ENCODE results near the gene HCN2. TPM values are rescaled to one million over a fixed set of nuclear protein-coding genes. Genes with fewer than 3 reads are reported as not detected.
A peak's percentile ranks its signal among the peaks of the same experiment; 100 is the strongest.

HCN2 gene
- total RNA-seq, 1 donor from 2014 or later: not detected

- Mint-ChIP-seq H3K27me3 (ENCODE audit: insufficient read depth, low read depth) (peaks cover 13% of the 10 kb centered on the region), H3K4me1 (peaks cover 36% of the 10 kb centered on the region), H3K36me3 (peaks cover 12% of the 10 kb centered on the region), H3K9me3 (peaks cover 11% of the 10 kb centered on the region), H3K4me3 (peak within 1 kb of the TSS; percentile 96), H3K27ac (peak within 1 kb of the TSS; percentile 100)
- Histone ChIP-seq H3K4me2 (peak within 1 kb of the TSS; percentile 89), H3K27me3 (peaks cover 8% of the 10 kb centered on the region), H2AFZ (replicated peaks) (peak within 1 kb of the TSS; percentile 63), H3K4me1 (peaks cover 20% of the 10 kb centered on the region), H3F3A (ENCODE audit: low read depth) (peaks cover 43% of the 10 kb centered on the region), H3K4me3 (peak within 1 kb of the TSS; percentile 97), H3K9ac (peak within 1 kb of the TSS; percentile 89), H3K27ac (peak within 1 kb of the TSS; percentile 64), H3K79me2 (ENCODE audit: low read depth) (peaks cover 49% of the 10 kb centered on the region), H3K36me3 (no peaks in the 10 kb centered on the region), H3K9me3 (ENCODE audit: low read depth) (no peaks in the 10 kb centered on the region), H4K20me1 (ENCODE audit: low read depth) (peaks cover 48% of the 10 kb centered on the region)
- DNase-seq (ENCODE audit: low spot score): peak; percentile 100
- TF ChIP-seq EZH2phosphoT487 (IDR thresholded peaks at IDR 0.05) (no peak), CTCF (IDR thresholded peaks at IDR 0.05) (no peak), EZH2 (IDR thresholded peaks at IDR 0.05) (no peak)
These were observed 17.4 kb upstream of the HCN2 start, which contains the start of gene BSG for GRCh38 chr19:572140-572742. Gene BSG (plus strand): TSS chr19:572596. CDS start chr19:572635, 39 bp downstream.

GRCh38 chr19:572743-573518 is 16.8 kb upstream of the HCN2 start:
- Histone ChIP-seq H3K27me3 (peaks cover 8% of the 10 kb centered on the region), H3K79me2 (ENCODE audit: low read depth) (peaks cover 56% of the 10 kb centered on the region), H3K9ac (peak overlapping the region; percentile 89), H2AFZ (replicated peaks) (no peak overlapping the region), H4K20me1 (ENCODE audit: low read depth) (peaks cover 55% of the 10 kb centered on the region), H3K4me1 (peaks cover 20% of the 10 kb centered on the region), H3K9me3 (ENCODE audit: low read depth) (no peaks in the 10 kb centered on the region), H3F3A (ENCODE audit: low read depth) (peaks cover 43% of the 10 kb centered on the region), H3K4me3 (peak overlapping the region; percentile 97), H3K36me3 (no peaks in the 10 kb centered on the region), H3K4me2 (peak overlapping the region; percentile 89), H3K27ac (peak overlapping the region; percentile 36)
- Mint-ChIP-seq H3K9me3 (peaks cover 11% of the 10 kb centered on the region), H3K27ac (no peak overlapping the region), H3K4me3 (peak overlapping the region; percentile 96), H3K27me3 (ENCODE audit: insufficient read depth, low read depth) (peaks cover 13% of the 10 kb centered on the region), H3K4me1 (peaks cover 36% of the 10 kb centered on the region), H3K36me3 (peaks cover 10% of the 10 kb centered on the region)
- no peak for TF ChIP-seq CTCF (IDR thresholded peaks at IDR 0.05)
- TF ChIP-seq EZH2 (IDR thresholded peaks at IDR 0.05): no peak
- no peak for TF ChIP-seq EZH2phosphoT487 (IDR thresholded peaks at IDR 0.05)
- DNase-seq (ENCODE audit: low spot score): peak; percentile 78

- no peak for TF ChIP-seq EZH2phosphoT487 (IDR thresholded peaks at IDR 0.05)
- TF ChIP-seq CTCF (IDR thresholded peaks at IDR 0.05): no peak
- no peak for TF ChIP-seq EZH2 (IDR thresholded peaks at IDR 0.05)
- no peak overlapping the region for H2AFZ ChIP-seq (replicated peaks)
- H3K9ac ChIP-seq: peak overlapping the region; percentile 89
- peaks cover 61% of the 10 kb centered on the region for H3K79me2 ChIP-seq (ENCODE audit: low read depth)
- peaks cover 43% of the 10 kb centered on the region for H3F3A ChIP-seq (ENCODE audit: low read depth)
- Mint-ChIP-seq H3K27ac (no peak overlapping the region), H3K9me3 (peaks cover 11% of the 10 kb centered on the region), H3K36me3 (peaks cover 12% of the 10 kb centered on the region), H3K27me3 (ENCODE audit: insufficient read depth, low read depth) (peaks cover 13% of the 10 kb centered on the region), H3K4me3 (peak overlapping the region; percentile 92), H3K4me1 (peaks cover 36% of the 10 kb centered on the region)
- peaks cover 8% of the 10 kb centered on the region for H3K27me3 ChIP-seq
- peak overlapping the region; percentile 36 for H3K27ac ChIP-seq
- H4K20me1 ChIP-seq (ENCODE audit: low read depth): peaks cover 60% of the 10 kb centered on the region
- DNase-seq (ENCODE audit: low spot score): no peak
- H3K4me2 ChIP-seq: peak overlapping the region; percentile 89
- no peaks in the 10 kb centered on the region for H3K9me3 ChIP-seq (ENCODE audit: low read depth)
- peak overlapping the region; percentile 97 for H3K4me3 ChIP-seq
- H3K36me3 ChIP-seq: no peaks in the 10 kb centered on the region
- peaks cover 20% of the 10 kb centered on the region for H3K4me1 ChIP-seq
These were observed 16.2 kb upstream of the HCN2 start for GRCh38 chr19:573519-573825.

Data from neural progenitor cell (in vitro differentiated cells).